Endothelial cell of umbilical vein (primary cell): ENCODE measurements around the gene CYFIP1. TPM values are rescaled to one million over a fixed set of nuclear protein-coding genes. Genes with fewer than 3 reads are reported as not detected.

Source experiments
- BruUV-seq: library from RNA; stranded (reverse); fragments of 400-500 nt; replicated peaks from 2 replicates; lab custom pipeline; 2021; lab: Mats Ljungman, UMichigan
- CTCF ChIA-PET: fragments of 300-600, 350-600 bp; sonication (Branson Sonifier 250); formaldehyde crosslinking; loops from one replicate; lab custom pipeline; 2021; ENCODE audit warnings: antibody characterized with exemption, inconsistent platforms; lab: Charles Lee
- POLR2A ChIA-PET: fragments of 300-600, 350-600 bp; sonication (Branson Sonifier 250); formaldehyde crosslinking; loops from one replicate; lab custom pipeline; 2021; ENCODE audit warnings: antibody characterized with exemption, inconsistent platforms; lab: Charles Lee
- DNase-seq: peaks from one replicate; pipeline ENCODE4 v3.0.0-alpha.2; 2011; ENCODE audit warnings: low read depth, low spot score
- FAIRE-seq: peaks from 2 replicates; lab custom pipeline; 2011; peaks lifted over from hg19 to GRCh38; lab: Jason Lieb, UNC
- H2AFZ ChIP-seq: 2 replicates; pipeline ENCODE4 v1.6.0; 2012; ENCODE audit warnings: low read depth, low read length, control low read depth, inconsistent platforms
- H3K27ac ChIP-seq: 2 replicates; pipeline ENCODE4 v1.5.1; 2011; ENCODE audit warnings: low read depth, mild to moderate bottlenecking, control low read depth, low read length, moderate library complexity; ENCODE audit not compliant: insufficient read depth
- H3K27me3 ChIP-seq, 2 experiments: 2 replicates each; pipeline versions ENCODE4 v1.6.0 to v1.6.1; 2011; ENCODE audit warnings: low read length in 2 of 2, mixed read lengths in 1 of 2; ENCODE audit not compliant: control insufficient read depth in 2 of 2, insufficient read depth in 2 of 2
- H3K36me3 ChIP-seq, 2 experiments: 2 replicates in 1 of 2; 3 replicates in 1 of 2; pipeline ENCODE4 v1.5.1; 2011; ENCODE audit warnings: low read length in 2 of 2, mild to moderate bottlenecking in 1 of 2, moderate library complexity in 1 of 2; ENCODE audit not compliant: control insufficient read depth in 2 of 2, insufficient read depth in 2 of 2; ENCODE audit errors: extremely low read depth in 1 of 2
- H3K4me1 ChIP-seq: 3 replicates; pipeline ENCODE4 v1.5.1; 2011; ENCODE audit warnings: mild to moderate bottlenecking, low read length; ENCODE audit not compliant: control insufficient read depth, insufficient read depth; ENCODE audit errors: extremely low read depth
- H3K4me2 ChIP-seq: 2 replicates; pipeline ENCODE4 v1.6.1; 2011; ENCODE audit warnings: low read length, control low read depth, mixed read lengths; ENCODE audit not compliant: insufficient read depth
- H3K4me3 ChIP-seq, 3 experiments: fragments of 200-600 bp in 1 of 3; sonication (generic), shearing (Covaris generic) in 1 of 3; replicated peaks in 1 of 3; 2 replicates each; pipeline ENCODE4 v1.5.1; 2011 to 2016; ENCODE audit warnings: control low read depth in 3 of 3, low read length in 3 of 3, mild to moderate bottlenecking in 2 of 3, inconsistent platforms in 1 of 3, low read depth in 1 of 3, moderate library complexity in 1 of 3; ENCODE audit not compliant: insufficient read depth in 1 of 3
- H3K79me2 ChIP-seq: 2 replicates; pipeline ENCODE4 v1.6.0; 2012; ENCODE audit warnings: low read length, inconsistent platforms; ENCODE audit not compliant: control insufficient read depth, insufficient read depth
- H3K9ac ChIP-seq: replicated peaks from 2 replicates; pipeline ENCODE3; 2011; ENCODE audit warnings: low read length, control low read depth; ENCODE audit not compliant: insufficient read depth; ENCODE audit errors: extremely low read depth
- H3K9me1 ChIP-seq: replicated peaks from 3 replicates; pipeline ENCODE4 v1.6.0; 2011; ENCODE audit warnings: mild to moderate bottlenecking, low read length; ENCODE audit not compliant: control insufficient read depth, insufficient read depth; ENCODE audit errors: extremely low read depth
- H3K9me3 ChIP-seq: replicated peaks from 2 replicates; pipeline ENCODE4 v1.5.1; 2012; ENCODE audit warnings: low read length, inconsistent platforms; ENCODE audit not compliant: control insufficient read depth, insufficient read depth
- H4K20me1 ChIP-seq: replicated peaks from 2 replicates; pipeline ENCODE3; 2011; ENCODE audit warnings: mild to moderate bottlenecking, low read length; ENCODE audit not compliant: control insufficient read depth, insufficient read depth; ENCODE audit errors: extremely low read depth
- CTCF ChIP-seq, 2 donors: IDR thresholded peaks; 1 replicate in 1 of 2; 2 replicates in 1 of 2; pipeline ENCODE4 v1.5.1; 2011; ENCODE audit warnings: low read length in 2 of 2, mild to moderate bottlenecking in 2 of 2, moderate library complexity in 2 of 2, control low read depth in 1 of 2, inconsistent platforms in 1 of 2, low read depth in 1 of 2; ENCODE audit not compliant: insufficient read depth in 1 of 2; ENCODE audit errors: extremely low read depth in 1 of 2
- EZH2 ChIP-seq: IDR thresholded peaks from 2 replicates; pipeline ENCODE4 v1.6.1; 2012; ENCODE audit warnings: borderline replicate concordance, low read depth, mild to moderate bottlenecking, moderate library complexity, low read length, inconsistent platforms; ENCODE audit not compliant: severe bottlenecking
- FOS ChIP-seq: IDR thresholded peaks from 2 replicates; pipeline ENCODE4 v1.6.1; 2011; ENCODE audit warnings: mild to moderate bottlenecking, low read length, moderate library complexity, borderline replicate concordance; ENCODE audit not compliant: insufficient read depth
- GATA2 ChIP-seq: IDR thresholded peaks from 2 replicates; pipeline ENCODE4 v1.7.0; 2011; ENCODE audit warnings: low read depth, mild to moderate bottlenecking, moderate library complexity, mixed read lengths, low read length; ENCODE audit not compliant: insufficient read length, insufficient read depth
- JUN ChIP-seq: IDR thresholded peaks from 2 replicates; pipeline ENCODE4 v1.6.1; 2011; ENCODE audit warnings: borderline replicate concordance, low read depth; ENCODE audit not compliant: insufficient read length, insufficient read depth
- MYC ChIP-seq: IDR thresholded peaks from one replicate; pipeline ENCODE4 v1.6.1; 2011; ENCODE audit warnings: mild to moderate bottlenecking, low read depth, low read length
- POLR2A ChIP-seq: IDR thresholded peaks from 2 replicates; pipeline ENCODE4 v1.6.1; 2012; ENCODE audit warnings: low read depth, mild to moderate bottlenecking, control low read depth, low read length
- POLR2AphosphoS5 ChIP-seq: IDR thresholded peaks from 2 replicates; pipeline ENCODE4 v1.6.1; 2012; ENCODE audit warnings: low read depth, mild to moderate bottlenecking, control low read depth, low read length, moderate library complexity; ENCODE audit not compliant: insufficient read depth
- dilution Hi-C: fragments of 300-500 bp; cut with MboI; formaldehyde crosslinking; loops from one replicate; pipeline ENCODE4 v1.15.0; 2019; ENCODE audit warnings: low sequenced_read_pairs; ENCODE audit not compliant: extremely low pct_ligation_motif_present
- intact Hi-C: fragments of 100-400 bp; cut with micrococcal nuclease; formaldehyde crosslinking; loops from one replicate; pipeline ENCODE4 v1.10.0; 2022
- polyA plus RNA-seq, 4 experiments: library from polyadenylated mRNA; depleted of rRNA in 3 of 4; stranded (reverse) in 3 of 4; unstranded in 1 of 4; fragments of >200 nt; gene quantifications; 2 replicates each; pipeline versions ENCODE4 v1.2.1 to v1.2.3, GENCODE V29; 2011 to 2012; ENCODE audit warnings: missing spikeins in 1 of 4
- total RNA-seq: library from RNA; stranded (reverse); gene quantifications from 2 replicates; pipeline ENCODE4 v1.2.3, GENCODE V29; 2021
- TF ChIP-seq, protein P1 (sequence below): IDR thresholded peaks from 2 replicates; pipeline ENCODE4 v1.6.1; 2011; ENCODE audit not compliant: insufficient read depth, insufficient read length

Gene CYFIP1
- total and polyA plus RNA-seq, 2 donors (not counting 3 experiments of a cell fraction or from before 2014, with no cell fraction given) = 81.4 to 158 TPM

DNA sequence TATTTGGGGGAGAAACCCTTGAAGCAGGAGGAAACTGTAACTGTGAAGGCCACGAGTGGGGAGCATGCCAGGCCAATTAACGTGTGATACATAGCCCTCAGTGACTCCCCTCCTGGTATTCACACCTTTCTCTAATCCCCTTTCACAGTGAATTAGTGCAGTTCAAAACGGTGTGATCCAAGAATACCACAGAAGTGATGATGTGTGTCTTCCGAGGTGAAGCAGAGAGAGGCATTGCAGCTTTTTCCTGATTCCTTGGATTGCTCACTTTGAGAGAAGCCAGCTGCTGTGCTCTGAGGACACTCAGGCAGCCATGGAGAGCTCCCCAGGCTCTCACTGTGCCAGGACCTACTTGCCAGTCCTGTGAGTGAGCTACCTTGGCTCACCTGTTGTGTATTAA, 124.4 kb downstream of the CYFIP1 start:
- TF ChIP-seq POLR2A (no peak), EZH2 (no peak), CTCF (IDR thresholded peaks at IDR 0.05; ENCODE audit: extremely low read depth in 1 of 2, insufficient read depth in 1 of 2, low read depth in 1 of 2, low read length in 2 of 2) (no peak), GATA2 (no peak), FOS (no peak), POLR2AphosphoS5 (no peak)
- FAIRE-seq (no peak), DNase-seq (no peak)
- Histone ChIP-seq H3K9me1 (no peaks in the 10 kb centered on the region), H3K36me3 (peaks cover 6 to 10% of the 10 kb centered on the region in 2 experiments), H3K79me2 (peaks cover 14% of the 10 kb centered on the region), H3K27me3 (no peaks in the 10 kb centered on the region), H4K20me1 (peaks cover under 1% of the 10 kb centered on the region), H3K4me3 (no peak overlapping the region), H3K9ac (no peak overlapping the region), H2AFZ (no peak overlapping the region), H3K4me2 (no peak overlapping the region), H3K27ac (no peak overlapping the region), H3K9me3 (no peaks in the 10 kb centered on the region), H3K4me1 (no peaks in the 10 kb centered on the region)
- POLR2A ChIA-PET = no interaction called here
- dilution Hi-C loops = no loop called here
- intact Hi-C loops = no loop called here
- CTCF ChIA-PET = no interaction called here
- BruUV-seq = no TSS peak

GRCh38 chr15:22851513-22851912, 128.7 kb downstream of the CYFIP1 start:
- peaks cover 5% of the 10 kb centered on the region for H3K4me1 ChIP-seq
- peaks cover 3% of the 10 kb centered on the region for H4K20me1 ChIP-seq
- dilution Hi-C loops = no loop called here
- peaks cover 2 to 12% of the 10 kb centered on the region in 2 experiments for H3K36me3 ChIP-seq
- no peak overlapping the region for H3K27ac ChIP-seq
- BruUV-seq = no TSS peak
- no peak overlapping the region for H3K4me3 ChIP-seq
- ChIA-PET CTCF (interaction anchor here (1.7 kb wide), 1 partner anchor 12 kb away, joined by 6 read pairs; no protein-coding TSS in a partner anchor), POLR2A (no interaction called here)
- H3K9ac ChIP-seq = no peak overlapping the region
- TF ChIP-seq FOS (no peak), EZH2 (no peak), JUN (no peak), GATA2 (no peak), CTCF (IDR thresholded peaks at IDR 0.05; ENCODE audit: extremely low read depth in 1 of 2, insufficient read depth in 1 of 2, low read depth in 1 of 2, low read length in 2 of 2) (no peak), POLR2AphosphoS5 (no peak), POLR2A (no peak), MYC (no peak)
- TF ChIP-seq, protein P1, sequence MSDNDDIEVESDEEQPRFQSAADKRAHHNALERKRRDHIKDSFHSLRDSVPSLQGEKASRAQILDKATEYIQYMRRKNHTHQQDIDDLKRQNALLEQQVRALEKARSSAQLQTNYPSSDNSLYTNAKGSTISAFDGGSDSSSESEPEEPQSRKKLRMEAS = no peak
- FAIRE-seq (no peak), DNase-seq (no peak)
- peaks cover 49% of the 10 kb centered on the region for H3K79me2 ChIP-seq
- H3K9me1 ChIP-seq = no peaks in the 10 kb centered on the region
- H3K9me3 ChIP-seq = no peaks in the 10 kb centered on the region
- no peaks in the 10 kb centered on the region for H3K27me3 ChIP-seq
- intact Hi-C loops = no loop called here
- no peak overlapping the region for H2AFZ ChIP-seq
- H3K4me2 ChIP-seq = no peak overlapping the region
